Activated naive CD4-positive, alpha-beta T cell treated with anti-CD3 and anti-CD28 coated beads for 36 hours (primary cell): Measurements from ENCODE around the gene ARL6IP6. TPM values are rescaled to one million over a fixed set of nuclear protein-coding genes. Genes with fewer than 3 reads are reported as not detected.
"Not testable (repeated sequence)": the region's sequence is repeated elsewhere in the genome, so short reads cannot be mapped to it uniquely, and the experiment has no call there.

Experiments used
- CTCF ChIA-PET: fragments of 350-600 bp; sonication (Branson Sonifier 250); formaldehyde crosslinking; loops from one replicate; lab custom pipeline; 2021; ENCODE audit warnings: antibody characterized with exemption; lab: Charles Lee
- DNase-seq: peaks from one replicate; pipeline ENCODE4 v3.0.0-alpha.2; 2020
- H3K27ac Mint-ChIP-seq: one replicate; pipeline ENCODE4 v1.8.0; 2021; ENCODE audit warnings: mild to moderate bottlenecking, mixed read lengths
- H3K27me3 Mint-ChIP-seq: one replicate; pipeline ENCODE4 v1.8.0; 2021; ENCODE audit warnings: low read depth, mixed read lengths
- H3K36me3 Mint-ChIP-seq: one replicate; pipeline ENCODE4 v1.8.0; 2021; ENCODE audit warnings: low read depth, mixed read lengths
- H3K4me1 Mint-ChIP-seq: one replicate; pipeline ENCODE4 v1.8.0; 2021; ENCODE audit warnings: low read depth, mixed read lengths
- H3K4me3 Mint-ChIP-seq: one replicate; pipeline ENCODE4 v1.8.0; 2021; ENCODE audit warnings: mild to moderate bottlenecking, moderate library complexity, mixed read lengths
- H3K9me3 Mint-ChIP-seq: one replicate; pipeline ENCODE4 v1.8.0; 2021; ENCODE audit warnings: mixed read lengths
- intact Hi-C: fragments of 100-400 bp; cut with micrococcal nuclease; formaldehyde crosslinking; loops from one replicate; pipeline ENCODE4 v1.15.1; 2023
- total RNA-seq, 2 experiments: library from RNA; stranded (reverse); gene quantifications; one replicate each; pipeline ENCODE4 v1.2.3, GENCODE V29; 2021

ARL6IP6 gene
- total RNA-seq, 2 experiments from 2014 or later = 17.0 to 17.2 TPM

- H3K27me3 Mint-ChIP-seq, DNase-seq, H3K4me1 Mint-ChIP-seq, H3K9me3 Mint-ChIP-seq, CTCF ChIA-PET, H3K4me3 Mint-ChIP-seq, H3K27ac Mint-ChIP-seq, intact Hi-C loops: not testable (repeated sequence)
- peaks cover 15% of the 10 kb centered on the region for H3K36me3 Mint-ChIP-seq
These were observed 44.8 kb downstream of the ARL6IP6 start for GRCh38 chr2:152763208-152763607.

- CTCF ChIA-PET = no interaction called here
- Mint-ChIP-seq H3K27me3 (no peaks in the 10 kb centered on the region), H3K36me3 (peaks cover 15% of the 10 kb centered on the region), H3K4me1 (peaks cover 4% of the 10 kb centered on the region), H3K4me3 (no peak overlapping the region), H3K9me3 (peaks cover 2% of the 10 kb centered on the region), H3K27ac (no peak overlapping the region)
- intact Hi-C loops = no loop called here
- DNase-seq = no peak
These were observed 45.2 kb downstream of the ARL6IP6 start for GRCh38 chr2:152763651-152764050.

- Mint-ChIP-seq H3K4me3 (no peak overlapping the region), H3K9me3 (peaks cover 2% of the 10 kb centered on the region), H3K4me1 (no peaks in the 10 kb centered on the region), H3K36me3 (peaks cover 7% of the 10 kb centered on the region), H3K27me3 (no peaks in the 10 kb centered on the region), H3K27ac (no peak overlapping the region)
- intact Hi-C loops = no loop called here
- DNase-seq = no peak
- CTCF ChIA-PET = interaction anchor here (0.7 kb wide), 1 partner anchor 24 kb away, joined by 3 read pairs; no protein-coding TSS in a partner anchor
These were observed 48.5 kb downstream of the ARL6IP6 start for GRCh38 chr2:152766928-152767327.

GRCh38 chr2:152781175-152781574 lies 62.8 kb downstream of the ARL6IP6 start:
- H3K27ac Mint-ChIP-seq = no peak overlapping the region
- H3K27me3 Mint-ChIP-seq = peaks cover 8% of the 10 kb centered on the region
- no peaks in the 10 kb centered on the region for H3K9me3 Mint-ChIP-seq
- H3K4me1 Mint-ChIP-seq = no peaks in the 10 kb centered on the region
- H3K36me3 Mint-ChIP-seq = no peaks in the 10 kb centered on the region
- no peak for DNase-seq
- CTCF ChIA-PET = no interaction called here
- intact Hi-C loops = no loop called here
- no peak overlapping the region for H3K4me3 Mint-ChIP-seq

DNA sequence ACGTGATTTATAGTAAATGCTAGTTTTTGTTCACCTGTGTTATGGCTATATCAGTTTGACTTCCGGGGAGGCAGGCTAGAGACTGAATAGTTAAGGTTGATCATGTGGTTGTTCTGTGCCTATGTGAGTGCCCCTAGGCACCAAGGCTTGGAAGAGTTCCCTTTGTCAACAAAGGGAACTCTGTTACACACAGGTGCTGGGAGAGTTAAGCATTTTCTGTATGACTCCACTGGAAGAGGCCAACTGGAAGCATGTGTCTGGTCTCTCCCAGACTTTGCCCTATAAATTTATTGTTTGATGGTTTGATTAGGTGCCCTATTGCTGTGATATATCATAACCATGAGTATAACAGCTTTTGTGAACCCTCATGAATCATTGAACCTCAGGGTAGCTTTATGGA lies 63.8 kb downstream of the ARL6IP6 start:
- Mint-ChIP-seq H3K4me1 (no peaks in the 10 kb centered on the region), H3K9me3 (no peaks in the 10 kb centered on the region), H3K4me3 (no peak overlapping the region), H3K36me3 (no peaks in the 10 kb centered on the region), H3K27ac (no peak overlapping the region), H3K27me3 (peaks cover 10% of the 10 kb centered on the region)
- CTCF ChIA-PET = no interaction called here
- intact Hi-C loops = no loop called here
- DNase-seq = no peak

DNA sequence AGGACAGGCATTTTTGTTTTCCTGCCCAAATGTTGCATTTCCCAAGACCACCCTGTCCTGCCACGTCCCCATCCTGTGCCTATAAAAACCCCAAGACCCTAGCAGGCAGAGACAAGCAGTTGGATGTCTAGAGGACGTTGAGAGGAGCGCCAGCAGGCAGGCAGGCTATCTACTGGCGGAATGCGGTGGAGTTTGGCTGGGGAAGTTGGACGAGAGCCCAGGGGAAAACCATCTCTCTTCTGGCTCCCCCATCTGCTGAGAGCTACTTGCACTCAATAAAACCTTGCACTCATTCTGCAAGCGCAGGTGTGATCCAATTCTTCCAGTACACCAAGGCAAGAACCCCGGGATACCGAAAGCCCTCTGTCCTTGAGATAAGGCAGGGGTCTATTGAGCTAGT lies 72.5 kb downstream of the ARL6IP6 start:
- peaks cover 5% of the 10 kb centered on the region for H3K27me3 Mint-ChIP-seq
- H3K36me3 Mint-ChIP-seq = no peaks in the 10 kb centered on the region
- H3K4me1 Mint-ChIP-seq = no peaks in the 10 kb centered on the region
- no peak for DNase-seq
- no peak overlapping the region for H3K27ac Mint-ChIP-seq
- intact Hi-C loops = no loop called here
- H3K9me3 Mint-ChIP-seq = no peaks in the 10 kb centered on the region
- CTCF ChIA-PET = no interaction called here
- no peak overlapping the region for H3K4me3 Mint-ChIP-seq

GRCh38 chr2:152791979-152792378 lies 73.6 kb downstream of the ARL6IP6 start:
- CTCF ChIA-PET = no interaction called here

DNA sequence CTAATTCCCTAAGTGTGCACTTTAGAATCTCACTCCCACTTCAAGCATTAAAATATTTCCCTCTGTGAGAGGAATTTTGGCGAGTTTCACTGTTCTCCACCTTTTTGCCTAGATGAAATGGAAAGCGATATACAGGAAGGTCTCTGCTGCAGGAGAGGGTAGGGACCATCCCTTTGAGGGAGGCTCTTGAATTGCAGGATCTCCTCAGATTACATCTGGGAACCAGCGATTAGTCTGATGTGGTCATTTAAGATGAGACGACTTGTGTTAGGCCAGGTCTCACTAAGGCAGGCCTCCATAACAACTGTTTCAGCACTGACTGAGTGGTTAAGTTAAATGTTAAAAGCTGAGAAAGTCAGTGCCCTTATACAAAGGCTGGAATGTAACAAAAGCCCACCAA lies 74.6 kb downstream of the ARL6IP6 start:
- DNase-seq = no peak
- Mint-ChIP-seq H3K4me3 (no peak overlapping the region), H3K9me3 (no peaks in the 10 kb centered on the region), H3K4me1 (no peaks in the 10 kb centered on the region), H3K27me3 (peaks cover 2% of the 10 kb centered on the region), H3K27ac (no peak overlapping the region), H3K36me3 (no peaks in the 10 kb centered on the region)
- CTCF ChIA-PET = no interaction called here
- intact Hi-C loops = no loop called here

More at GRCh38 chr2:152791979-152792378, 73.6 kb downstream of the ARL6IP6 start:
- DNase-seq = no peak
- no peak overlapping the region for H3K27ac Mint-ChIP-seq
- no peak overlapping the region for H3K4me3 Mint-ChIP-seq
- no peaks in the 10 kb centered on the region for H3K9me3 Mint-ChIP-seq
- H3K36me3 Mint-ChIP-seq = no peaks in the 10 kb centered on the region
- no peaks in the 10 kb centered on the region for H3K4me1 Mint-ChIP-seq
- peaks cover 2% of the 10 kb centered on the region for H3K27me3 Mint-ChIP-seq
- intact Hi-C loops = no loop called here

DNA sequence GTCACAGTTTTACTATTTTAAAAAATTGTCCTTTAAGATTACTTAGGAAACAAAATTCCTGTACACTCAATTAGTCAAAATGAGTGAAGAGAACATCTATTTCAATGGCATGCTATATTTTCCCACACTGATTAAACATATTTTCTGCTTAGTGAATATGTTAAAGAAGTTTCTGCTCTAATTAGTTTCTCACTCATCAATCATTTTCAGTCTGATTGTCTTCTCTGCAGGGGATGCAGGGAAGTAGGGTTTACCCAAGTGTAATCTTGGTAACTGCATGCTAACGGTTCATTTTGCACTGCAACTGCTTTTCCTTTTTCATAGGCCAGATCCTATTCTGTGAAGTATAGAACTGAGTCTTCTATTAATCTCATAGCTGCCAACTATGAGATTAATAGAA lies 78.5 kb downstream of the ARL6IP6 start:
- Mint-ChIP-seq H3K36me3 (no peaks in the 10 kb centered on the region), H3K27me3 (no peaks in the 10 kb centered on the region), H3K4me3 (no peak overlapping the region), H3K9me3 (no peaks in the 10 kb centered on the region), H3K27ac (no peak overlapping the region), H3K4me1 (no peaks in the 10 kb centered on the region)
- DNase-seq = no peak
- intact Hi-C loops = no loop called here
- CTCF ChIA-PET = interaction anchor here (0.6 kb wide), 1 partner anchor 46 kb away, joined by 3 read pairs; no protein-coding TSS in a partner anchor

DNA sequence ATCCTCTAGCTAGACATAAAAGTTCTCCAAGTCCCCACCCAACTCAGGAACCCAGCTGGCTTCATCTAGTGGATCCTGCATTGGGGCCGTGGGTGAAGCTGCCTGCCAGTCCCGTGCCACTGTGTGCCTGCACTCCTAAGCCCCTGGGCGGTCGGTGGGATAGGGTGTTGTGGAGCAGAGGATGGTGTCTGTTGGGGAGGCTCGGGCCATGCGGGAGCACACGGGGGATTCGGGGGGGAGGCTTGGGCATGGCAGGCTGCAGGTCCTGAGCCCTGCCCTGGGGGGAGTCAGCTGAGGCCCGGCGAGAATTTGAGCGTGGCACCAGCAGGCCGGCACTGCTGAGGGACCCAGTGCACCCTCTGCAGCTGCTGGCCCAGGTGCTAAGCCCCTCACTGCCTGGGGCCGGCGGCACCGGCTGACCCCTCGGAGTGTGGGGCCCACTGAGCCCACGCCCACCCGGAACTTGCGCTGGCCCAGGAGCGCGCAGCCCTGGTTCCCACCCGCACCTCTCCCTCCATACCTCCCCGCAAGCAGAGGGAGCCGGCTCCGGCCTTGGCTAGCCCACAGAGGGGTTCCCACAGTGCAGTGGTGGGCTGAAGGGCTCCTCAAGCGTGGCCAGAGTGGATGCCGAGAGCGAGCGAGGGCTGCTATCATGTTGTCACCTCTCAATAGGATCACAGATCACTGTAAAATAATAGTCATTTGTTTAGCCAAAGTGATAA lies 86.4 kb downstream of the ARL6IP6 start:
- H3K27ac Mint-ChIP-seq = no peak overlapping the region
- no peaks in the 10 kb centered on the region for H3K27me3 Mint-ChIP-seq
- H3K36me3 Mint-ChIP-seq = no peaks in the 10 kb centered on the region
- no peak for DNase-seq
- H3K4me3 Mint-ChIP-seq = no peak overlapping the region
- intact Hi-C loops = no loop called here
- no peaks in the 10 kb centered on the region for H3K9me3 Mint-ChIP-seq
- H3K4me1 Mint-ChIP-seq = peaks cover 10% of the 10 kb centered on the region
- CTCF ChIA-PET = no interaction called here

GRCh38 chr2:152811916-152812315 lies 93.5 kb downstream of the ARL6IP6 start:
- H3K27ac Mint-ChIP-seq = no peak overlapping the region
- CTCF ChIA-PET = no interaction called here
- H3K36me3 Mint-ChIP-seq = no peaks in the 10 kb centered on the region
- H3K4me1 Mint-ChIP-seq = no peaks in the 10 kb centered on the region
- peaks cover 16% of the 10 kb centered on the region for H3K9me3 Mint-ChIP-seq
- no peak overlapping the region for H3K4me3 Mint-ChIP-seq
- peaks cover 8% of the 10 kb centered on the region for H3K27me3 Mint-ChIP-seq
- no peak for DNase-seq
- intact Hi-C loops = no loop called here
